Transverse colon (tissue), 3 donors: ENCODE results near the gene CDHR3.

Experiments used
- EP300 ChIP-seq: sonication (generic); formaldehyde crosslinking; IDR thresholded peaks from one replicate; pipeline ENCODE4 v1.6.1; 2017; ENCODE audit warnings: antibody characterized with exemption, low read depth
- POLR2AphosphoS5 ChIP-seq, 3 donors: sonication (generic); formaldehyde crosslinking; IDR thresholded peaks; one replicate each; pipeline ENCODE4 v1.6.1; 2016; ENCODE audit warnings: antibody characterized with exemption in 3 of 3

DNA sequence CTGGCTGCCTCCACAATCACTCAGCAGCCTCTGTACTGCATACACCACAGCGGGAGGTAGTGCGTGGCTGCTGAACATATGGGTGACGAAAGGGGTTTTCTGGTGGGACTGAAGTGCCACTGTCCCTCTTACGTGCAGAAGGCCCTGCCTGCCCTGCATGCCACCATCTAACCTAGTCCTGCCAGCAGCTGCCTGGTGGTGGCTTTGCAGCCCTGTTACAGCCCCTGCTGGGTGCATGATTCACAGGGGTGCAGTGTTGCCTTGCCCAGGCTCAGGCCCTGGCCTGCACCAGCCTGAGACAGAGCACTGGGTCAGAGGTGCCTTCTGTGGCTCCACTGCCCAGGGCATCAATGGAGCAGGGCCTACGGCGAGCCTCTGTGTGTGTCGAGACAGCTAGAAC lies 98.9 kb downstream of the CDHR3 start:
- TF ChIP-seq EP300 (no peak), POLR2AphosphoS5 (IDR thresholded peaks at IDR 0.05) (no peak)
